GM13977 (cell line): ENCODE results near the gene CLSTN2.
A peak's percentile ranks its signal among the peaks of the same experiment; 100 is the strongest.

ENCODE experiments used
- DNase-seq: peaks from one replicate; pipeline ENCODE4 v3.0.0; 2012; ENCODE audit warnings: low spot score
- CTCF ChIP-seq: IDR thresholded peaks from 2 replicates; pipeline ENCODE4 v1.5.1; 2012; ENCODE audit warnings: mild to moderate bottlenecking, control low read depth; ENCODE audit not compliant: insufficient read depth; ENCODE audit errors: extremely low read depth, missing control alignments
- in situ Hi-C: fragments of 300-500 bp; cut with MboI; formaldehyde crosslinking; loops from one replicate; pipeline ENCODE4 v1.12.0; 2022; ENCODE audit warnings: low sequenced_read_pairs, low pct_unique_long_range_greater_than_20kb, mixed read lengths, inconsistent platforms; ENCODE audit not compliant: unreplicated experiment

CLSTN2 gene

DNA sequence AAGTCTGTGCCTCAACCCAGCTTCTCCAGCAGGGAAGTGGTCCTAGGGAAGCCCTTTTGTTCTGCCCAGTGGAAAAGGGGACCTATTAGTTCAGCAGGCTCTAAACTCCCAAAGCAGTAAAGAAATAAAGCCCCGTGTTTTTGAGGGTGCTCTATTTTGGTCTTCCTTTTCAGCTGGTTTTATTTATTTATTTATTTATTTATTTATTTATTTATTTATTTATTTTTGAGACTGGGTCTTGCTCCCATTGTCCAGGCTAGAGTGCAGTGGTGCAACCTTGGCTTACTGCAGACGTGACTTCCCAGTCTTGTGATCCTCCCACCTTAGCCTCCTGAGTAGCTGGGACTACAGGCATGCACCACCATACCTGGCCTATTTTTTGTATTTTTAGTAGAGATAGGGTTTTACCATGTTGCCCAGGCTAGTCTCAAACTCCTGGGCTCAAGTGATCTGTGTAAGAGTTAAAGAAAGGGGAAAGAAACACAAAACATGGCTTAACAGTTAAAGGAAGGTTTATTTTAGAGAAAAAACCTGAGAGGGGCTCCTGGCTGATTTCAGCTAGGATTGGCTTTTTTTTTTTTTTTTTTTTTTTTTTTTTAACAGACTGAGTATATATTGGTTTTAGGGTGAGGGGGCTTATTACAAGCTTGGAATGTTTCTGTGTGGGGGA, 154.6 kb downstream of the CLSTN2 start:
- no peak for TF ChIP-seq CTCF
- DNase-seq = no peak
- in situ Hi-C loops = no loop called here

- in situ Hi-C loops = no loop called here
- no peak for DNase-seq
- no peak for TF ChIP-seq CTCF
These were observed 156.2 kb downstream of the CLSTN2 start for GRCh38 chr3:140091143-140091542.

- in situ Hi-C loops = no loop called here
- DNase-seq = no peak
- peak; percentile 34 for TF ChIP-seq CTCF
These were observed 158.0 kb downstream of the CLSTN2 start for GRCh38 chr3:140092848-140093536.

DNA sequence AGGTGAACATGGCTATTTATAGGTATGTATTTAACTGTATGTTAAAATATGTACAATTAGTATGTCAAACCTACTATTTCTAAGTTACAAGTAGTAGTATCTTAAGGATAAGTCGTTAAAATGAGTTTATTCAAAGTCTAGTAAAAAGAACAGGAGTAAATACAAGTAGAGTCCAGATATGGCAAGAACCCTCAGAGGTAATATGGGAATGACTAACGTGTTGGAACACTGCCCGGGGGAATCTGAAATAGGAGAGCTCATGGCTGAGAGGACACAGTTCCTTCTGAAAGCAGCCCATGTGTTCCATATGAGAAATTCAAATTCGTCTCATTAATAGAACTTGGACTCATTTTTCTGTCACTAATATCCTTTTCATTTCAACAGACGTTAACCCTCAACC, 158.8 kb downstream of the CLSTN2 start:
- no peak for DNase-seq
- in situ Hi-C loops = no loop called here
- no peak for TF ChIP-seq CTCF

DNA sequence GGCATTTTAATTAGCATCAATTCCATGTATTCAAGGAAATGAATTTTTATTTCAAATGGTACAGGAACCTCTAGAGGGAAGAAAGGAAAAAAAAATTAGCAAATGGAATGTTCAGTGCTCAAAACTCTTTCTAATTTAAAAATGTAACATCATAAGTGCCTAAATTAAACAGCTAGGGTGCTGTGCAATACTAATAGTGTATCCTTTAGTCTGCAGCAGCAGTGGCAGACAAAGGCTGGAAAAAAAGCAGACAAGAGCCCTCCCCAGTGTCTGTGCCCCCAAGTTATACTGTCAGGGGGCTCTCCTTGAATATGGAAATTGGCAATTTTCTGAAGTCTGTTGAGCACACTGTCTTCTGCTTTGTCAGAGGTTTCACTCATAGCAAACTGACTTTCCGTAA, 159.5 kb downstream of the CLSTN2 start:
- in situ Hi-C loops = no loop called here
- TF ChIP-seq CTCF = no peak
- no peak for DNase-seq

- DNase-seq = no peak
These were observed 161.1 kb downstream of the CLSTN2 start for GRCh38 chr3:140096037-140096436.

More at GRCh38 chr3:140096037-140096436, 161.1 kb downstream of the CLSTN2 start:
- in situ Hi-C loops = no loop called here
- no peak for TF ChIP-seq CTCF
